ENCODE measurements around the gene OR6C2.
"Not testable (repeated sequence)": the region's sequence is repeated elsewhere in the genome, so short reads cannot be mapped to it uniquely, and the experiment has no call there.

OR6C2 gene

DNA sequence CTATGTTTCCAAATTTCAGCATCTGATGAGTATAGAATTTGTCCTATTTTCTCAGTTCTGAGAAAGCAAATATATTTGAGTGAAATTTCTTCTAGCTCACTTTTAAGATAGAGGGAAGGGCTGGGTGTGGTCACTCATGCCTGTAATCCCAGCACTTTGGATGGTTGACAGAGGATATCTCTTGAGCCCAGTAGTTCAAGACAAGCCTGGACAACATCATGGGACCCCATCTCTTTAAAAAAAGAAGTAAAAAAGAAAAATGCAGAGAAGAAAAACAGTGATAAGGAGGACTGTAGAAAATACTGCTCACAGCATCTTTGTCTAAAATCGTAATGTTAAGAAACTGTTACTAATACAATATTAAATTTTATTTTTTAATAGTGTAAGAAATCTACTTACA, 28.4 kb downstream of the OR6C2 start:
- DNase-seq (ENCODE audit: low spot score), result no peak

DNA sequence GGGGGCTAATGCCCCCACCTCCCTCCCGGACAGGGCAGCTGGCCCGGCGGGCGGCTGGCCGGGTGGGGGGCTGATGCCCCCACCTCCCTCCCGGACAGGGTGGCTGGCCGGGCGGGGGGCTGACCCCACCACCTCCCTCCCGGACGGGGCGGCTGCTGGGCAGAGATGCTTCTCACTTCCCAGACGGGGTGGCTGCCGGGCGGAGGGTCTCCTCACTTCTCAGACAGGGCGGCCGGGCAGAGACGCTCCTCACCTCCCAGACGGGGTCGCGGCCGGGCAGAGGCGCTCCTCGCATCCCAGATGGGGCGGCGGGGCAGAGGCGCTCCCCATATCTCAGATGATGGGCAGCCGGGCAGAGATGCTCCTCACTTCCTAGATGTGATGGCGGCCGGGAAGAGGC, 35.3 kb downstream of the OR6C2 start:
- not testable (repeated sequence) for DNase-seq (ENCODE audit: low spot score)

DNA sequence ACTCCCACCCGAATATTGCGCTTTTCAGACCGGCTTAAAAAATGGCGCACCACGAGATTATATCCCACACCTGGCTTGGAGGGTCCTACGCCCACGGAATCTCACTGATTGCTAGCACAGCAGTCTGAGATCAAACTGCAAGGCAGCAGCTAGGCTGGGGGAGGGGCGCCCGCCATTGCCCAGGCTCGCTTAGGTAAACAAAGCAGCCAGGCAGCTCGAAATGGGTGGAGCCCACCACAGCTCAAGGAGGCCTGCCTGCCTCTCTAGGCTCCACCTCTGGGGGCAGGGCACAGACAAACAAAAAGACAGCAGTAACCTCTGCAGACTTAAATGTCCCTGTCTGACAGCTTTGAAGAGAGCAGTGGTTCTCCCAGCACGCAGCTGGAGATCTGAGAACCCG, 40.4 kb downstream of the OR6C2 start:
- not testable (repeated sequence) for DNase-seq (ENCODE audit: low spot score)

DNA sequence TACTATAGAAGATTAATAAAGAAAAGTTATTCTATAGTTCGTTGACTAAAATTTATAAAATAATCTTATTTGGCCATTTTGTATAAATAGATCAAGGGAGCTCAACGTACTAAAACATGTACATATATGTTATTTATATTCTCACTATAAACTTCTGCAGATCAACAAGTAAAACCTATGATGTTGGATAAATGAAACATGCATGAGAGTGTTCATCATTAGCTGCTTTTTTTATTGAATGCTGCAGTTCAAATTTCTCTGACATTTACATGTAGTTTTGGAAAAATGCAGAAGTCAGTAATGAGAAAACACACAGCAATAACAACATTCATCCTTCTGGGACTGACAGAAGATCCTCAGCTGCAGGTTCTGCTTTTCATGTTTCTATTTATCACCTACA, 48.2 kb downstream of the OR6C2 start, which contains the start of gene OR6C68:
Gene OR6C68, plus strand, starts transcription at position 301 of the 400 bp plus-strand sequence. Its CDS starts 0 bp downstream, at position 301.
- DNase-seq (ENCODE audit: low spot score), result no peak

DNA sequence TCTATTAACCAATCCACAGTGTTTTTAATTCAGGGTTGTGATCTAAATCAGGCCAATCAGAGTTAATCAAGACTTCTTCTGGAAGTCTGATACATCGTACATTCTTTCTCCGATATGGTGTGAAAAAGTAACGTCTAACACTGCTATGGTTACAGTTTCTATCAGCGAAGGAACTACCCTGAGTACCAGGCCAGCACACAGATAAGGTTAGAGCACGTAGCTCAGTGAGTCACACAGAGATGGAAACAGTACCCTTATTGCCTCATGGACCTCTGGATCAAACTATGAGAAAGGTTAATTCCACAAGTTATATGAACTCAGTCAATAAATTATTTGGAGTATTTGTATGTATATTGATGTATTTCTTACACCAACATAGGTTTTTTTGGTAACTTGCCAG, 51.6 kb downstream of the OR6C2 start:
- no peak for DNase-seq (ENCODE audit: low spot score)

DNA sequence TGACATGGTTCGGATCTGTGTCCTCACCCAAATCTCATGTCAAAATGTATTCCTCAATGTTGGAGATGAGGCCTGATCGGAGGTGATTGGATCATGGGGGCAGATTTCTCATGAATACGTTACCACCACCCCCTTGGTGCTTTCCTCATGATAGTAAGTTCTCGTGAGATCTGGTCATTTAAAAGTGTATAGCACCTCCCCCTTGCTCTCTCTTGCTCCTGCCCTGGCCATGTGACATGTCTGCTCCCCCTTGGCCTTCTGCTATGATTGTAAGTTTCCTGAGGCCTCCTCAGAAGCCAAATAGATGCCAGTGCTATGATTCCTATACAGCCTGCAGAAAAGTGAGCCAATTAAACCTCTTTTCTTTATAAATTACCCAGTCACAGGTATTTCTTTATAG, 55.4 kb downstream of the OR6C2 start:
- DNase-seq (ENCODE audit: low spot score), result no peak

DNA sequence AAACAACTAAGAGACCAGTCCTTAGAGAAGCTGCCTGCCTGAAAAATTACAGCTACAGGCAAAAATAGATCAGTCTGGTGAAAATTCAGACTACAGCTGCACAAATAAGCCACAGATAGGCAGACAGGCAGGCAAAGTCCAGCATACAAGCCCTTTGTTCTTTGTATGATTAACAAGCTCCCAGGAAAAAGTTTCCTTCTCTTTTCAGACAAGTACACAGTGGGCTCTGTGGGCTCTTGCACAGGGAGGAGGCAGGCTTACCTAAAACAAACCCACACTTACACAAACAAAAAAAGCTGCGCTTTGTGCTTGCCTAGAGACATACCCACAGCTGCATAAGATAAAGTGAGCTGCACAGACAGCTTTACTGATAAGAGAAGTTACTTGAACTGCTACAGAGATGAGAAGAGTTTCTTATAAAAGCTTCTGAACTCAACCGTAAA, 56.0 kb downstream of the OR6C2 start:
- DNase-seq (ENCODE audit: low spot score), result no peak

DNA sequence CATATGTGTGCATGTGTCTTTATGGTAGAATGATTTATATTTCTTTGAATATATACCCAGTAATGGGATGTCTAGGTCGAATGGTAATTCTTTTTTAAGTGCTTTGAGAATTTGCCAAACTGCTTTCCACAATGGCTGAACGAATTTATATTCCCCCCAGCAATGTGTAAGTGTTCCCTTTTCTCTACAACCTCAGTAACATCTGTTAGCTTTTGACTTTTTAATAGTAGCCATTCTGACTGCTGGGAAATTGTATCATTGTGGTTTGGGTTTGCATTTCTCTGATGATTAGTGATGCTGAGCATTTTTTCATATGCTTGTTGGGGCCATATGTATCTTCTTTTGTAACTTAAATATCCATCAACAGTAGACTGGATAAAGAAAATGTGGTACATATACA, 57.7 kb downstream of the OR6C2 start:
- DNase-seq (ENCODE audit: low spot score), result no peak

Data from cerebellar cortex (tissue), 1 donor.